ENCODE results near the gene FAM151B. TPM values are rescaled to one million over a fixed set of nuclear protein-coding genes. Genes with fewer than 3 reads are reported as not detected.

FAM151B gene
- total RNA-seq = 6.1 and 7.4 TPM in 2 replicates

GRCh38 chr5:80487829-80488721 lies at the start of gene FAM151B:
Gene FAM151B, plus strand, starts transcription at chr5:80488100. Its CDS starts 24 bp downstream, at chr5:80488124.

GRCh38 chr5:80569961-80570786 lies 82.3 kb downstream of the FAM151B start, which contains the start of gene ANKRD34B:
Gene ANKRD34B, minus strand, starts transcription at chr5:80570280. Its CDS starts 10,261 bp downstream, at chr5:80560019.

Other genes with a start within 250 kb of the FAM151B start
- 21.4 and 41.4 TPM in 2 replicates for gene SERINC5, start 232.1 kb upstream of the FAM151B start, total RNA-seq
- gene SPZ1, start 168.1 kb upstream of the FAM151B start, total RNA-seq = not detected in 2 replicates
- 26.7 and 39.7 TPM in 2 replicates for gene ZFYVE16, start 80.0 kb upstream of the FAM151B start, total RNA-seq
- gene ANKRD34B, start 82.2 kb downstream of the FAM151B start, total RNA-seq = not detected in 2 replicates
- gene MSH3, start 166.6 kb downstream of the FAM151B start, total RNA-seq = 12.1 and 16.7 TPM in 2 replicates
- 4.7 and 11.1 TPM in 2 replicates for gene DHFR, start 166.9 kb downstream of the FAM151B start, total RNA-seq

Data from smooth muscle cell of the pulmonary artery (primary cell).